GM18858 (cell line): ENCODE data around the gene PRKAR1B.

Experiments used
- ATAC-seq: cut with Tn5 transposase; IDR thresholded peaks from one replicate; pipeline ENCODE4 v1.9.1; 2021; ENCODE audit not compliant: unreplicated experiment

PRKAR1B gene

GRCh38 chr7:725223-726005, 1.7 kb downstream of the PRKAR1B start:
- ATAC-seq = no peak

- ATAC-seq = no peak
These were observed 2.8 kb downstream of the PRKAR1B start for GRCh38 chr7:724298-724697.

- ATAC-seq = no peak
These were observed 3.5 kb downstream of the PRKAR1B start for GRCh38 chr7:723541-723940.

- no peak for ATAC-seq
These were observed 5.3 kb downstream of the PRKAR1B start for GRCh38 chr7:721619-722248.

- no peak for ATAC-seq
These were observed 10.4 kb downstream of the PRKAR1B start for GRCh38 chr7:716636-717035.

GRCh38 chr7:716222-716621, 10.9 kb downstream of the PRKAR1B start:
- ATAC-seq = no peak

GRCh38 chr7:714251-714671, 12.8 kb downstream of the PRKAR1B start:
- ATAC-seq = no peak

- ATAC-seq = no peak
These were observed 13.4 kb downstream of the PRKAR1B start for GRCh38 chr7:713488-714230.

GRCh38 chr7:713139-713457, 14.0 kb downstream of the PRKAR1B start:
- ATAC-seq = no peak

GRCh38 chr7:712381-713138, 14.5 kb downstream of the PRKAR1B start:
- ATAC-seq = no peak

GRCh38 chr7:711922-712380, 15.1 kb downstream of the PRKAR1B start:
- no peak for ATAC-seq

- no peak for ATAC-seq
These were observed 15.8 kb downstream of the PRKAR1B start for GRCh38 chr7:711093-711921.

GRCh38 chr7:710161-710560, 16.9 kb downstream of the PRKAR1B start:
- no peak for ATAC-seq

GRCh38 chr7:707296-708000, 19.6 kb downstream of the PRKAR1B start:
- ATAC-seq = no peak

- ATAC-seq = no peak
These were observed 20.4 kb downstream of the PRKAR1B start for GRCh38 chr7:706721-707120.

- ATAC-seq = no peak
These were observed 24.0 kb downstream of the PRKAR1B start for GRCh38 chr7:703049-703448.

- no peak for ATAC-seq
These were observed 25.9 kb downstream of the PRKAR1B start for GRCh38 chr7:701086-701671.

GRCh38 chr7:699476-700170, 27.5 kb downstream of the PRKAR1B start:
- ATAC-seq = no peak
